GM21576 (cell line): ENCODE data around the gene ZNRF2.

Experiments
- ATAC-seq: cut with Tn5 transposase; IDR thresholded peaks from one replicate; pipeline ENCODE4 v1.9.1; 2021; ENCODE audit warnings: mild to moderate bottlenecking, moderate library complexity; ENCODE audit not compliant: unreplicated experiment

ZNRF2 gene

DNA sequence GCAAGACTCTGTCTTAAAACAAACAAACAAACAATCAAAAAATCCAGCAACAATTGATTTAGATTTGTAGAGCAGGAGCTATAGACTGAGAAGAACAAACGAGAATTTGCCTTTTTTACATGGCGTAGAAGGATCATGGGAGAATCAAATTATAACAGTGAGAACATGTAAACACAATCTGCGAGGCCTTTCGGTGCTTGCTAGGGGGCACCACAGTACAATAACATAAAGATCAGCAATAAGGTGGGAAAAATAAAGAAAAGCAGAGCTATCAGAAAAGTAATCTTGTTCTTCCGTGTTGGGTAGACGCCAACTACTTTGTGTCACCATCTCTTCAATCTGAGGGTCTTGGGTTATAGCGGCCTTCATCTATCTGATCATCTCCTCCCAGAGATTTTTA is 112.0 kb downstream of the ZNRF2 start:
- no peak for ATAC-seq

DNA sequence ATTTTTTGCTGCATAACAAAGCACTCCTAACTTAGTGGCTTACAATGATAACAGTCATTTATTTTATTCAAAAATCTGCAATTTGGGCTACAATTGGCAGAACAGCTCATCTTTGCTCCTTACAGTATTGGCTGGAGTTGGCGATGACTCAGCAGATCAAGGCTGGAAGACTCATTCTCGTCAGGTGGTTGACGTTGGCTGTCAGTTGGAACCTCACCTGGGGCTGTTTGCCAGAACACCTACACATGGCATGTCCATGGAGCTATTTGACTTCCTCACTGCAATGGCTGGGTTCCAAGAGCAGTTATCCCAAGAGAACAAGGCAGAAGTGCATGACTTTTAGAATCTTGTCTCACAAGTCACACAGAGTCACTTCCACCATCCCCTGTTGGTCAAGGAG is 119.1 kb downstream of the ZNRF2 start:
- ATAC-seq = no peak

DNA sequence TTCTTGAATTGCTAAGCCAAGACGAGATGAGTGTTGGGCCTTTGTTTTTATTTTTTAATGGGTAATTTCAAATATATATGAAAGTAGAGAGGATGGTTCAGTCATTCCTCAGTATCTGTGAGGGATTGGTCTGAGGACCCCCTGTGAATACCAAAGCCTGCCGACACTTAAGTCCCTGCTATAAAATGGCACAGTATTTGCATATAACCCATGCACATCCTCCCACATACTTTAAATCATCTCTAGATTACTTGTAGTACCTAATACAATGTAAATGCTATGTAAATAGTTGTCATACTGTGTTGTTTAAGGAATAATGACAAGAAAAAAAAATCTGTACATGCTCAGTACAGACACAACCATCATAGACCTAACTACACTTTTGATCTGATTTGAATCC is 120.8 kb downstream of the ZNRF2 start:
- no peak for ATAC-seq

DNA sequence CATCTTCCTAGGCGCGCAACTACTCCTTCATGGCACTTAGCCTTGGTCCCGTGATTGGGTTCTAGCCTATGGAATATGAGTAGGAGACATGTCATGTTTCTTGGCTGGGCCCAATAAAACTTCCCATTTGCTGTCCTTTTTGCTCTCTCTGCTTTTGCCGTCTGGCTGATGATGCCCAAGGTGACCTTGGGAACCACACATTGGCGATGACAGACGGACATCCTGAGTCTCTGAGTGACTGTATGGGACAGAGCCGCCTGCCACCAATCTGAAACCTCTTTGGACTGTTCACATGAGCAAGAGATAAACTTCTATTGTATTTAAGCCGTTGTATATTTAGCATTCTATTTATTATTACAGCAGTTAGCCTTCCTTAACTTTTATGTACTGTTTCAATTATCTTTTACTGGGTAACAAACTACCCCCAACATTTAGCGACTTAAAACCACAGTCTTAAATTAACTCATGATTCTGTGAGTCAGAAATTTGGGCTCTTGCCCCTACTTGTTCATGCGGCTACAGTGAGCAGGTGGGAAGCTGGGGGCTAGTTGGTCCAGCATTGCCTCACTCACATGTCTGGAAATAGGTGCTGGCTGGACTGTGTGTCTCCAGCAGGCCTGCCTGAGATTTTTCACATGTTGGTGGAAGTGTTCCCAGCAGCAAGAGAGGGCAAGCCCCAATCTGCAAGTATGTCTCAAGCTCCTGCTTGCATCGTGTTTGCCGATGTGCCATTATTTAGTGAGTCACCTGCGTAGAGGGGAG is 122.4 kb downstream of the ZNRF2 start:
- ATAC-seq = no peak

DNA sequence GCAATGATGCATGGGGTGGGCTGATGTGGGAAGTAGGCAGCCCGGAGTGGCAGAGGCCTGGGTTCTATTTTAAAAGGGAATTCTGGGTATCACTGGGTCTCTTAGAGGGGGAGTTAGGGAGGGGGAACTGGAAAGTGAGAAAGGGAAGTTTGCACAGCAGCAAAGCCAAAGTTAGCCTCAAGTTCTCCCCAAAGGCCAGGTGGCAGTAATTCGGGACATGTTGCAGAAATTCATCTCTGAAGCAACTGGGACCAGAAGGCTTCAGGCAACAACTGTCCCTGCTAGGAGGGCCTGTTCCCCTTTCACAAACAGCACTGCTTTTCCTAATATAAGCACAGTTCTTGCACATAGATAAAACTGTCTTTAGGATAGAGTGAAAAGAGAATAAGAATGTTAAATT is 126.8 kb downstream of the ZNRF2 start:
- no peak for ATAC-seq

DNA sequence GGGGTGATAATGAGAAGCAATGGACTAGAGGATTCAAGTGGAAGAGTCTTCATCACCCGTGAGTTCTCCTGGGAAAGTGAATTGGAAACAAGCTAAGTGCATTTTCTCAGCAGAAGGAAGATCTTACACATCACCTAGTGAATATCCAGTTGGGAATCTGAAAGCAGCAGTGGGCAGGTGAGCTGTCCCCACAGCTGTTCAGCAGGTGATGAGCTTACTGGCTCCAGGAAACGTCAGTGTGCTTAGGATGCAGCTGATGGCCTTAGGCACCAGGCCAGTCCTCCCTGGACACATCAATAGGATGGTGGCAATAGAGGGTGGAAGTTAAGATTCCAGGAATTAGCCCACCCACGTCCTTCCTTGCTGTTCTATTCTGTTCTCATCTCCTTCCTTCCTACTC is 127.5 kb downstream of the ZNRF2 start:
- ATAC-seq = no peak

DNA sequence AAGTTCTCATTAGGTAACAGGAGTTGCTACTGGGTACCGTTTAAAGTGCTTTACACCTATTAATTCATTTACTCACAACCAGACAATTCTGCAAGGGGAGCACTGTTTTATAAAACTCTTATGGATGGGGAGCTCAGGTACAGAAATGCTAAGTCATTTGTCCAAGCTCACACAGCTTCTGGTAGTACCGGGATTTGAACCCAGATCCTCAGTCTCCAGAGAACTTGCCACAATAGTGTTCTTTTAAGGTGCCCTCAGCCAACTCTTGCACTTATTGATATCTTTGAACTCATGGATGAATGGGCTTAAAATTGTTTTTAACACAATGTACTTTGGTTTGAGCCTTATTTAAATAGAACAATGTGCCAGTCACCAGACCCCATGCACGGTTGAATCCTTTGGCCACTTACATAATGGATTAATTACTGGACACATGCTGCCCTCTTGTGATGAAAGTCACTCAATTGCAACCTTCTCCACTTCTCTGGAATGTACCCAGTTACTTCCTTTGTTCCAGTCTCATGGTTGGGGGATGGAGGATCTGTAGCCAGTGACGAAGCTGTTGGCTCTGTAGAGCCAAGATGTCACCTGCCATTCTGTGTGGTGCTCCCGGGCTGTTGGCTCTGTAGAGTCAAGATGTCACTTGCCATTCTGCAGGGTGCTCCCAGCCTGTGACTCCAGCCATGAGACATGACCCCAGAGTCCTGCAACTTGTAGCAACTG is 128.5 kb downstream of the ZNRF2 start:
- ATAC-seq = no peak

DNA sequence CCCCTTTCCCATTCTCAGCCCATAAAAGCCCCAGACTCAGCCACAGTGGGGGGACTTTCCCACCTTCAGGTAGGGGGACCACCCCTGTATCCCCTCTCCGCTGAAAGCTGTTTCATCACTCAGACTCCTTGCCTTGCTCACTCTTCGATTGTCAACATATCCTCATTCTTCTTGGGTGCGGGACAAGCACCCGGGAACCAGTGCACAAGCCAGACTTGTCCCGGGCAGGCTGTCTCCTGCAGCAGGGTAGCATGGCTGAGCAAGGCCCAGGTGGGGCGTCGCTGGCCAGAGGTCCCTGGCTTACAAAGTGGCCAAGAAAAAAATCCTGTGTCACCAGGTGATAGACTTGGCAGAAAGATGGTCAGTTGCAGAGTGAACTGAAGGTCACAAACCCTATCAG is 129.5 kb downstream of the ZNRF2 start:
- no peak for ATAC-seq
